ENCODE measurements around the gene NFIA.

- TF ChIP-seq, protein P1, sequence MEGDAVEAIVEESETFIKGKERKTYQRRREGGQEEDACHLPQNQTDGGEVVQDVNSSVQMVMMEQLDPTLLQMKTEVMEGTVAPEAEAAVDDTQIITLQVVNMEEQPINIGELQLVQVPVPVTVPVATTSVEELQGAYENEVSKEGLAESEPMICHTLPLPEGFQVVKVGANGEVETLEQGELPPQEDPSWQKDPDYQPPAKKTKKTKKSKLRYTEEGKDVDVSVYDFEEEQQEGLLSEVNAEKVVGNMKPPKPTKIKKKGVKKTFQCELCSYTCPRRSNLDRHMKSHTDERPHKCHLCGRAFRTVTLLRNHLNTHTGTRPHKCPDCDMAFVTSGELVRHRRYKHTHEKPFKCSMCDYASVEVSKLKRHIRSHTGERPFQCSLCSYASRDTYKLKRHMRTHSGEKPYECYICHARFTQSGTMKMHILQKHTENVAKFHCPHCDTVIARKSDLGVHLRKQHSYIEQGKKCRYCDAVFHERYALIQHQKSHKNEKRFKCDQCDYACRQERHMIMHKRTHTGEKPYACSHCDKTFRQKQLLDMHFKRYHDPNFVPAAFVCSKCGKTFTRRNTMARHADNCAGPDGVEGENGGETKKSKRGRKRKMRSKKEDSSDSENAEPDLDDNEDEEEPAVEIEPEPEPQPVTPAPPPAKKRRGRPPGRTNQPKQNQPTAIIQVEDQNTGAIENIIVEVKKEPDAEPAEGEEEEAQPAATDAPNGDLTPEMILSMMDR (IDR thresholded peaks at IDR 0.05), result no peak
- no peak for TF ChIP-seq SIN3A (IDR thresholded peaks at IDR 0.05; ENCODE audit: borderline replicate concordance, insufficient read depth, low read depth, low read length)
- TF ChIP-seq POLR2AphosphoS5 (IDR thresholded peaks at IDR 0.05; ENCODE audit: low read depth, low read length), result no peak
Observed at GRCh38 chr1:61173118-61173517, 90.8 kb downstream of the NFIA start.

Measured in Panc1 (cell line).